ENCODE data around the gene BST2. TPM values are rescaled to one million over a fixed set of nuclear protein-coding genes. Genes with fewer than 3 reads are reported as not detected.

Gene BST2
- total RNA-seq, 2 donors from 2014 or later, result 50.8 to 147 TPM

- no peak for DNase-seq
- TF ChIP-seq, protein P1, sequence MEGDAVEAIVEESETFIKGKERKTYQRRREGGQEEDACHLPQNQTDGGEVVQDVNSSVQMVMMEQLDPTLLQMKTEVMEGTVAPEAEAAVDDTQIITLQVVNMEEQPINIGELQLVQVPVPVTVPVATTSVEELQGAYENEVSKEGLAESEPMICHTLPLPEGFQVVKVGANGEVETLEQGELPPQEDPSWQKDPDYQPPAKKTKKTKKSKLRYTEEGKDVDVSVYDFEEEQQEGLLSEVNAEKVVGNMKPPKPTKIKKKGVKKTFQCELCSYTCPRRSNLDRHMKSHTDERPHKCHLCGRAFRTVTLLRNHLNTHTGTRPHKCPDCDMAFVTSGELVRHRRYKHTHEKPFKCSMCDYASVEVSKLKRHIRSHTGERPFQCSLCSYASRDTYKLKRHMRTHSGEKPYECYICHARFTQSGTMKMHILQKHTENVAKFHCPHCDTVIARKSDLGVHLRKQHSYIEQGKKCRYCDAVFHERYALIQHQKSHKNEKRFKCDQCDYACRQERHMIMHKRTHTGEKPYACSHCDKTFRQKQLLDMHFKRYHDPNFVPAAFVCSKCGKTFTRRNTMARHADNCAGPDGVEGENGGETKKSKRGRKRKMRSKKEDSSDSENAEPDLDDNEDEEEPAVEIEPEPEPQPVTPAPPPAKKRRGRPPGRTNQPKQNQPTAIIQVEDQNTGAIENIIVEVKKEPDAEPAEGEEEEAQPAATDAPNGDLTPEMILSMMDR (conservative IDR thresholded peaks at IDR 0.05), result no peak
- peaks cover 23% of the 10 kb centered on the region for H3K27me3 Mint-ChIP-seq (ENCODE audit: insufficient read depth)
- H3K27me3 ChIP-seq (ENCODE audit: control insufficient read depth, insufficient read depth, low read length, poor library complexity, severe bottlenecking), result no peaks in the 10 kb centered on the region
- H3K4me3 ChIP-seq (ENCODE audit: low read length), result no peak overlapping the region
- H3K27ac ChIP-seq (ENCODE audit: low read depth, low read length), result no peak overlapping the region
- peaks cover 8% of the 10 kb centered on the region for H3K4me1 Mint-ChIP-seq
- no peaks in the 10 kb centered on the region for H3K36me3 Mint-ChIP-seq (ENCODE audit: low read depth)
- peaks cover 2% of the 10 kb centered on the region for H3K36me3 ChIP-seq (ENCODE audit: control insufficient read depth, insufficient read depth, low read length)
- H3K9me3 Mint-ChIP-seq, result peaks cover 10% of the 10 kb centered on the region
- 71 to 90% methylated on average over 1 to 2 of the region's 2 CpGs for WGBS, 2 experiments (ENCODE audit: insufficient coverage in 1 of 2, insufficient read length in 1 of 2)
- no peak overlapping the region for H3K27ac Mint-ChIP-seq
- no peak overlapping the region for H3K9ac ChIP-seq (ENCODE audit: extremely low read depth, low read length, poor library complexity, severe bottlenecking)
- no peak overlapping the region for H3K4me3 Mint-ChIP-seq
- peaks cover 13% of the 10 kb centered on the region for H3K9me3 ChIP-seq (ENCODE audit: control insufficient read depth, low read length)
- no peaks in the 10 kb centered on the region for H3K4me1 ChIP-seq (ENCODE audit: control insufficient read depth, insufficient read depth, low read length)
These were observed 12.4 kb downstream of the BST2 start for GRCh38 chr19:17393002-17393401.

GRCh38 chr19:17391371-17392151 is 13.9 kb downstream of the BST2 start:
- Histone ChIP-seq H3K9ac (ENCODE audit: extremely low read depth, low read length, poor library complexity, severe bottlenecking) (no peak overlapping the region), H3K27me3 (ENCODE audit: control insufficient read depth, insufficient read depth, low read length, poor library complexity, severe bottlenecking) (no peaks in the 10 kb centered on the region), H3K36me3 (ENCODE audit: control insufficient read depth, insufficient read depth, low read length) (no peaks in the 10 kb centered on the region), H3K4me3 (ENCODE audit: low read length) (peak overlapping the region; percentile 75), H3K4me1 (ENCODE audit: control insufficient read depth, insufficient read depth, low read length) (no peaks in the 10 kb centered on the region), H3K27ac (ENCODE audit: low read depth, low read length) (no peak overlapping the region), H3K9me3 (ENCODE audit: control insufficient read depth, low read length) (peaks cover 13% of the 10 kb centered on the region)
- TF ChIP-seq, protein P1 (conservative IDR thresholded peaks at IDR 0.05), result peak; percentile 29
- peaks cover 10% of the 10 kb centered on the region for H3K9me3 Mint-ChIP-seq
- no peaks in the 10 kb centered on the region for H3K36me3 Mint-ChIP-seq (ENCODE audit: low read depth)
- DNase-seq, result peak; percentile 64
- H3K27ac Mint-ChIP-seq, result no peak overlapping the region
- WGBS, 2 experiments (ENCODE audit: insufficient coverage in 1 of 2, insufficient read length in 1 of 2), result 18 to 25% methylated on average over 15 to 26 of the region's 26 CpGs
- H3K27me3 Mint-ChIP-seq (ENCODE audit: insufficient read depth), result peaks cover 23% of the 10 kb centered on the region
- peaks cover 3% of the 10 kb centered on the region for H3K4me1 Mint-ChIP-seq
- H3K4me3 Mint-ChIP-seq, result peak overlapping the region; percentile 73

- H3K27me3 ChIP-seq (ENCODE audit: control insufficient read depth, insufficient read depth, low read length, poor library complexity, severe bottlenecking), result no peaks in the 10 kb centered on the region
- no peaks in the 10 kb centered on the region for H3K4me1 ChIP-seq (ENCODE audit: control insufficient read depth, insufficient read depth, low read length)
- Mint-ChIP-seq H3K27me3 (ENCODE audit: insufficient read depth) (peaks cover 23% of the 10 kb centered on the region), H3K4me1 (peaks cover 3% of the 10 kb centered on the region), H3K4me3 (peak overlapping the region; percentile 73), H3K9me3 (peaks cover 10% of the 10 kb centered on the region), H3K27ac (peak overlapping the region; percentile 81), H3K36me3 (ENCODE audit: low read depth) (no peaks in the 10 kb centered on the region)
- H3K9me3 ChIP-seq (ENCODE audit: control insufficient read depth, low read length), result peaks cover 13% of the 10 kb centered on the region
- peak; percentile 98 for DNase-seq
- no peak overlapping the region for H3K27ac ChIP-seq (ENCODE audit: low read depth, low read length)
- TF ChIP-seq, protein P1 (conservative IDR thresholded peaks at IDR 0.05), result peak; percentile 83
- H3K36me3 ChIP-seq (ENCODE audit: control insufficient read depth, insufficient read depth, low read length), result no peaks in the 10 kb centered on the region
- 0 to 1% methylated on average over 25 to 50 of the region's 50 CpGs for WGBS, 2 experiments (ENCODE audit: insufficient coverage in 1 of 2, insufficient read length in 1 of 2)
- H3K4me3 ChIP-seq (ENCODE audit: low read length), result peak overlapping the region; percentile 79
- H3K9ac ChIP-seq (ENCODE audit: extremely low read depth, low read length, poor library complexity, severe bottlenecking), result peak overlapping the region; percentile 22
These were observed 14.6 kb downstream of the BST2 start for GRCh38 chr19:17390665-17391370.

Data from endodermal cell (in vitro differentiated cells).